KBM-7 (cell line): Measurements from ENCODE around the gene SCNN1G.

Source experiments
- DNase-seq: peaks from one replicate; pipeline ENCODE4 v3.0.0-alpha.2; 2015
- in situ Hi-C: fragments of 300-500 bp; cut with MboI; formaldehyde crosslinking; loops from 2 replicates; pipeline ENCODE4 v1.14.3; 2020; ENCODE audit warnings: low sequenced_read_pairs, low pct_unique_long_range_greater_than_20kb, mixed read lengths

The SCNN1G gene

DNA sequence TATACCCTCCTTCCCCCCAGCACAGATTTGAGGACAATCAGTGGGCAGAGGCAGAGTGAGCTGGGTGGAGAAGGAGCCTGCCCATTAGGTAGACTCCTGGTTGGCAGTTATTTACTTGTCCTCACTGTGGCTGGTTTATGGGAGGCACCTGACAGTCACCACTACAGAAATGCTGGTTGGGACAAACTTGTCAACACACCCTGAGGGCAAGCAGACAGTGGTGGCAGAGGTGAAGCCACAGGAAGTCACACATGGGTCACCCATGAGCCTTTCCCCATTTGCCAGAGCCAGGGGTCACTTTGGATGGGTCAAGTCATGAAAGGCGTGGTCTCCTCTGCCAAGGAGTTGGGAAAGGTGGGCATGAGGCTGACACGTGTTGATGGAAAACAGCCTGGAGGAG lies 6.4 kb downstream of the SCNN1G start:
- DNase-seq = no peak
- in situ Hi-C loops = no loop called here

DNA sequence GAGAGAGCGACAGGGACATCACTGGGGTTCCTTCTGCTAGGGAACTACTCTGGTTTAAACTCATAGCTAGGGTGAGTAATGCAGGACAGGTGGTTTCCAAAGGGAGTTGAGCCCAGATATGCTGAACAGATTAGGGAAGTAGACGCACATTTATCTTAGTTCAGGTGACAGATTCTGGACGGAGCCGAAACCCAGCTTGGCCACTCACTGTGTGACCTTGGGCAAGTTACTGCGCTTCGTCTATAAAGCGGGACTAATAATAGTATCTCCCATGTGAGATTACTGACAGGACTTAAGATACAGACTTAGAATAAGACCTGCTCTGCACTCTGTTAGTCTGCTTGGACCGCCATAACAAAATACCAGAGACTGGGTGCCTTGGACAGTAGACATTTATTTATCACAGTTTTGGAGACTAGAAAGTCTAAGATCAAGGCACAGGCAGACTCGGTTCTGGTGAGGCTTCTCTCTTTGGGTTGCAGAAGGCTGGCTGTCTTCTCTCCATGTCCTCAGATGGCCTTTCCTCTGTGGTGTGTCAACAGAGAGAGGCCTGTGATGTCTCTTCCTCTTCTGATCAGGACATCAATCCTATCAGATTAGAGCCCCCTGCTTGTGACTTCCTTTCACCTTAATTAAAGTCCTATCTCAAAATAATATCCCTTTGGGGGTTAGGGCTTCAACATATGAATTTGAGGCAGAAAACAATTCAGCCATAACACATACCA lies 12.1 kb downstream of the SCNN1G start:
- in situ Hi-C loops = no loop called here

DNA sequence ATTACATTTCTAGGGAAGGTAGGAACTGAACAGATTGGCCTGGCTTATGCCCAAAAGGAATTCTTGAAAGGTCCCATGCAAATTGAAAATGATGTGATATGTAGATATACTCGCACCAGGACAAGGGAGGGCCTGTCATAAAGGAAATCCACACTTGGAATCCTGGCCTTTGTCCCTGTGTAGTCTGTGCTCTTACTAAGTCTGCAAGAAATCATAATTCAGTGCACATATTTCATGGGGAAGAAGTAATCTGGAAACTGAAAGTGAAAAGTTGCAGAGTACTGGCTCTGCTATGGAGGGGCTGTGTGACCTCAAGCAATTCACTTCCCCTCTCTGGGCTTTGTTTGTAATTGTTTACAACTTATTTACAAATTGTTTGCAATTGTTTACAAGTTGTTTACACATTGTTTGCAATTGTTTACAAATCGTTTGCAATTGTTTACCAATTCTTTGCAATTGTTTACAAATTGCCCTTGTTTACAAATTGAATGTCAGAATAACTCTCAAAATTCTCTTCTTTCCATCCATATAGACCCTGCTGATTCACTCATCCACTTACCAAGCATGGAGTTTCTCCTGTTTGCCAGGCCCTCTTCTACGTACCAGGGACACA lies 12.9 kb downstream of the SCNN1G start:
- no peak for DNase-seq
- in situ Hi-C loops = no loop called here

More for the DNA sequence above, 12.1 kb downstream of the SCNN1G start:
- DNase-seq = no peak

DNA sequence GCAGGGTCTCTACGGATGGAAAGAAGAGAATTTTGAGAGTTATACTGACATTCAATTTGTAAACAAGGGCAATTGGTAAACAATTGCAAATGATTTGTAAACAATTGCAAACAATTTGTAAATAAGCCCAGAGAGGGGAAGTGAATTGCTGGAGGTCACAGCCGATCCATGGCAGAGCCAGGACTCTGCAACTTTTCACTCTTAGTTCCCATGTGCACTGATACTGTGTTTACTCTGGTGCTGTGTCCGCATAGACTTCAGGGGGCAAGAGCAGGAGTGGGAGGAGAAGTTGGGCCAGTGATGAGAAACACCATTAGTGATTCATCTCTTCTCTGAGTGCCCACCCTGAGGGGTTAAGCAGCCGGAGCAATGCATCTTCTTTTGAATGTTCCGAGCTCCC lies 14.0 kb downstream of the SCNN1G start:
- in situ Hi-C loops = no loop called here
- DNase-seq = no peak

DNA sequence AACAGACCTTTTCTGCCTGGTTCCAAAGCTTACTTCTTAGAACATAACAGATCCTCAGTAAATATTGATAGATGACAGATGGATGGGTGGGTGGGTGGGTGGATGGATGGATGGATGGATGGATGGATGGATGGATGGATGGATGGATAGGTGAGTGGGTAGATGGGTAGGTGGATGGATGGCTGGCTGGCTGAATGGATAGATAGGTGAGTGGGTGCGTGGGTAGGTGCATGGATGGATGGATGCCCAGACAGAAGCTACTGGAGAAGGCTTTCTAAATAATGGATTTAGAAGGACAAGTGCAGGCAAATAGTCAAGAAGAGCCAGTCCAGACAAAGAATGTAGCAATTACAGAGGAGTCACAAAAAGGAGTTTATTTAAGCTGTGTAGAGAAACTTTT lies 19.6 kb downstream of the SCNN1G start:
- in situ Hi-C loops = no loop called here
- DNase-seq = no peak

- no peak for DNase-seq
- in situ Hi-C loops = no loop called here
These were observed 24.4 kb downstream of the SCNN1G start for GRCh38 chr16:23206986-23207385.

GRCh38 chr16:23207485-23207884 lies 24.9 kb downstream of the SCNN1G start:
- no peak for DNase-seq

DNA sequence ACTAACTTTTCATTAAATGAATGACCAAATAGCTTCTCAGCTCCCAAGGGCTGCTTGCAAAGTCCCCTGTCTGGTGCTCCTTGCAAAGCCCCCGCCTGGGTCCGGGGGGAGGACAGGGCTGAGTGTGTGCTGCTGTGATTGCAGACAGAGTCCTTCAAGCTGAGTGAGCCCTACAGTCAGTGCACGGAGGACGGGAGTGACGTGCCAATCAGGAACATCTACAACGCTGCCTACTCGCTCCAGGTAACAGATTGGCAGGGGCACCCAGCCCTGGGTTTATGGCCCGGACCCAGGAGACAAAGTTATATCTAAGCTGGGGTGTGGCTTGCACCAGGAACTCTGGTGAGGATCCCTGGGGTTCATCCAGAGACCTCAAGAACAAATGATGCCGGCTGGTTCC lies 27.1 kb downstream of the SCNN1G start:
- in situ Hi-C loops = no loop called here
- no peak for DNase-seq

More at GRCh38 chr16:23207485-23207884, 24.9 kb downstream of the SCNN1G start:
- in situ Hi-C loops = no loop called here

DNA sequence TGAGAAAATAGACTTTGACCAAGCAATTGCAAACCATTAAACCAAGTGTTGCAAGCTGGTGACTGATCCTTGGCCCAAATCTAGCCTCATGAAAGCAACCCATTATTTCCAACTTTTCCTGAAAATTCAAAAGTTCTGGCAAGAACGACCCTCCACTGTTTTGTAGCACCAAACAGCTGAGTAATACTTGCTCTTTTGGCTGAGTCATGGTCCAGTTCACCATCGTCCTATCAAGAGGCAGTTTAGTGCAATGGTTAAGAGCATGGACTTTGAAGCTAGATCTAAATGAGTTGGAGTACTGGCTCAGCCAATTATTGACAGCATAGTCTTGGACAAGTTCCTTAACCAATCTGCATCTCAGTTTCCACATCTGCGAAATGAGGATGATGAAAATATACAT lies 31.3 kb downstream of the SCNN1G start:
- in situ Hi-C loops = no loop called here
- no peak for DNase-seq

DNA sequence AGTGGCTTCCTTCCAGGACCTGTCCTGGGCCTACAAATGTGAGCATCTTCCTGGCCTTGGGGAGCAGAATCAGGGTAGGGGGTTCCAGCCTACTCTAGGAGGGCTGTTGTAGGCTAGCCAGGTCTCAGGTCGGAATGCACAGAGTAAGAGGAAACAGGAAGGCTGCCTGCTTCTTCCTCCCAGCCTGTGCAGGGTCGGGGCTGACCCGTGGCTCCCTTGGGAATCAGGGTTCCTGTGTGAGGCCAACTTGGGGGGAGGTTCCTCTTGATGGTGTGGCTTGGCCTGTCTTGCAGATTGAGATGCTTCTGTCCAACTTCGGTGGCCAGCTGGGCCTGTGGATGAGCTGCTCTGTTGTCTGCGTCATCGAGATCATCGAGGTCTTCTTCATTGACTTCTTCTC lies 32.3 kb downstream of the SCNN1G start:
- in situ Hi-C loops = no loop called here
- no peak for DNase-seq

- DNase-seq = no peak
- in situ Hi-C loops = no loop called here
These were observed 32.9 kb downstream of the SCNN1G start for GRCh38 chr16:23215435-23215834.

GRCh38 chr16:23216658-23217246 lies 34.2 kb downstream of the SCNN1G start:
- in situ Hi-C loops = no loop called here
- DNase-seq = no peak

DNA sequence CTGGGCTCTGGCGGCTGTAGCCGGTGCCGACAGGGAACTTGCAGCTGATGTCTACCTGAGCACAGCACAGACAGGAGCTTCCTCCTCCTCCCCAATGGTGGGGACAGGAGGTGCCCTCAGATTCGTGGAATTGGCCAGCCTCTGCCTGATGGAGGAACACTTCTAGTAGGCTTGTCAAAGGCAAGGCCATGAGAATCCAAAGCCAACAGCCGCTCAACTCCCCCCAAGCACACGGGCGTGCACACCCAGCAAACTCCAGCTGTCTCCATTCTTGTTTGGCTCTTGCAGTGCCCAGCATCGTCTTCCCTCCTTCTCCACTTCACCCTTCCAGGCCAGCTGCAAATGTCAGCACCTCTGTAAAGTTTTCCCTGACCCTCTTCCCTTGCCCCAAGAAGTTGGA lies 35.1 kb downstream of the SCNN1G start:
- in situ Hi-C loops = no loop called here
- DNase-seq = no peak

DNA sequence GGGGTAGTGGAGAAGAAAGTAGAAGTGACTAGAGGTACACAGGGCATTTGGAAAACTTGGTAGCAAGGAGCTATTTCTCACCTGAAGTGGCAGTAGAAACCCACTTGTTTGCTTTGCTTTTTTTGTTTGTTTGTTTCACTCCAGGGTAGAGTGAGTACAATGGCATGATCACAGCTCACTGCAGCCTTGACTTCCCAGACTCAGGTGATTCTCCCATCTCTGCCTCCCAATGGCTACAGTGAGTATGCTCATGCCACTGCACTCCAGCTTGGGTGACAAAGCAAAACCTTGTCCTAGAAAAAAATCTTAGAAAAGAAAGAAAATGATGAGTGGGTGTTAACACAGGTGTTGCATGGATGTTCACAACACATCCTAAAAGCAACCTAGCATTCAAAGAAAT lies 40.4 kb downstream of the SCNN1G start:
- DNase-seq = no peak
- in situ Hi-C loops = no loop called here

DNA sequence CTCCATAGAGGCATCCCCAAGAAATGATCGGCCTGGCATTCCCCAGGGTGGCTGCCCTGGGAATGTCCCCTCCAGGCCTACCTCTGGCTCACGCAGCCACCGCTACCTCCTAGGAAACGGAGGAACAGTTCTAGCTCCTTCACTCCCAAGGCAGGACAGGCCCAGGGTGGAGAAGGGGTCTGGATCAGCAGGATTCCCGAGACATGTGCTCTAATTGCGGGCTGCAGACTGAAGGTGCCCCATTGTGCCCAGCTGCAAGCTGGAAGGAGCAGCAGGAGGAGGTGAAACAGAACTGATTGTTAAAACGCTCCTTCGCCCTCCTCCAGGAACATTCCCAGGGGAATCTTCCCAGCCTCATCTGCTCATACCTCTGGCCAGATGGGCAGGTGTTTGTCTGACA lies 40.8 kb downstream of the SCNN1G start:
- in situ Hi-C loops = no loop called here
- DNase-seq = no peak

GRCh38 chr16:23225109-23225508 lies 42.6 kb downstream of the SCNN1G start:
- no peak for DNase-seq
- in situ Hi-C loops = no loop called here

DNA sequence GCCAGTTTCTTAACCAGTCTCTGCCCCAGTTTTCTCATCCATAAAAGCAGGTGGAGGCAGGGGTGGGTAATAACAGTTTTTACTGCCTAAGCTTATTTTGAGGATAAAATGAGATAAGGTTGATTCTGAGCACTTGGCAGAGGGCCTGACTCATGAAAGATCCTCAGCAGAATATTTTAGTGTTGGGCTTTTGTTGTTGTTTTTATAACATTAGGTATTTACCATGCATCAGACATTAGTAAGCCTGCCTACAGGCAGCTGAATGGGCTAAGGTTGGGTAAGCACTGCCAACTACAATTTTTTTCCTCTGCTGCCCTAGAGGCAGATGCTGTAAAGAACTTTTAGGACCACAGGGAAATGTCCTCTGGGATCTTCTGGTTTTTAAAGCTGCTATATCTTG lies 43.1 kb downstream of the SCNN1G start:
- DNase-seq = no peak
- in situ Hi-C loops = no loop called here

GRCh38 chr16:23227529-23227928 lies 45.0 kb downstream of the SCNN1G start:
- in situ Hi-C loops = no loop called here
- no peak for DNase-seq

GRCh38 chr16:23229714-23230113 lies 47.2 kb downstream of the SCNN1G start:
- no peak for DNase-seq
- in situ Hi-C loops = no loop called here

- in situ Hi-C loops = no loop called here
- no peak for DNase-seq
These were observed 50.3 kb downstream of the SCNN1G start for GRCh38 chr16:23232806-23233205.

GRCh38 chr16:23235176-23235575 lies 52.6 kb downstream of the SCNN1G start:
- DNase-seq = no peak
- in situ Hi-C loops = no loop called here
